GDM1 (cell line): Measurements from ENCODE around the gene GLP1R.
"Not testable (repeated sequence)": the region's sequence is repeated elsewhere in the genome, so short reads cannot be mapped to it uniquely, and the experiment has no call there.

ENCODE experiments used
- DNase-seq: peaks from one replicate; lab custom pipeline; 2025; lab: John Stamatoyannopoulos, UW

GLP1R gene

DNA sequence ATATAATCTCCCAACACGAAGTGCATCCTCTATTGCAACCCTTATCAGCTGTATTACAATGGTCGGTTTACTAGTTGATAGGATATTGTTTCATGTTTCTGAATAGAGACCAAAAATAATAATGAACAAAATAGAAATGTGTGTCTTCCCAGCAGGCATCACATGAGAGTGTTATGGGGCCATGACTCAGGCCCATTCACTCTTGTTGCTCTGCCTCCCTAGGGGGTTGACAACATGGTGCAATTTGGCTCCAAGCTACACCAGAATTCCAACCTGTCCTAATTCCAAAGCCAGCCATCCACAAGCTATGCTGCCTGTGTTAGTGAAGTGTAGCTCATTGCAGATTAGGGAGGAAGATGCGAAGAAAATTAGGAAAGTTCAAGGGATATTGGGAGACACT lies 79.5 kb downstream of the GLP1R start:
- DNase-seq = no peak

DNA sequence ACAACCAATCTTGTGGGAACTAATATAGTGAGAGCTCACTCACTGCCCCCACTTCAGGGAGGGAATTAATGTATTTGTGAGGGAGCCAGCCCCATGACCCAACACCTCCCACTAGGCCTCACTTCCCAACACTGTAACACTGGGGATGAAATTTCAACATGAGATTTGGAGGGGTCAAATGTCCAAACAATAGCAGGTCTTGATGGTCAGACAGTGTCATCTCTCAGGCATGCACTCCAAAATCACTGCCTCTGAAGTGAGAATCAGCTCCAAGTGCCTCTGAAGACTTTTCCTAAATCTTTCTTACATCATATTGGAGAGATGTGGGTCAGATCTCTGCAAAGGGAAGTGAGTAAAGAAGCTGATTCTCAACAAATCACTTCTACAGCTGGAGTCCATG lies 80.3 kb downstream of the GLP1R start:
- no peak for DNase-seq

DNA sequence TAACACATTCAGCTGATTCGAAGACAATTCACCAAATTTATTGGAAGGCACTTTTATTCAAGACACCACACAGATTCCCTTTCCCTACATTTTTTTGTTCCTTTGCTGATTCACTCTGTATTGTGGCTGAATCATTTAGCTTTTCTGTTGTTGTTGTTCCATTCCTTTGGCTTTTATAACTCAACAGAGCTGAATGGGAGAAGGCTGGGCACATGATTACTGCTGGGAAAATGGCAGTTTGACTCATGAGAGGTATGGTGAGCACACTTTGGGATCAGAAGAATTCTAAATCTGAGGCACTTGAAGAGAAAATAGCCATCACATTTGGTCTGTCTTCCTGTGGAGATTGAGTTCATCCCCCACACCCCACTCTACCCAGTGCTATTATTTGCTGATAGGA lies 82.1 kb downstream of the GLP1R start:
- DNase-seq = no peak

DNA sequence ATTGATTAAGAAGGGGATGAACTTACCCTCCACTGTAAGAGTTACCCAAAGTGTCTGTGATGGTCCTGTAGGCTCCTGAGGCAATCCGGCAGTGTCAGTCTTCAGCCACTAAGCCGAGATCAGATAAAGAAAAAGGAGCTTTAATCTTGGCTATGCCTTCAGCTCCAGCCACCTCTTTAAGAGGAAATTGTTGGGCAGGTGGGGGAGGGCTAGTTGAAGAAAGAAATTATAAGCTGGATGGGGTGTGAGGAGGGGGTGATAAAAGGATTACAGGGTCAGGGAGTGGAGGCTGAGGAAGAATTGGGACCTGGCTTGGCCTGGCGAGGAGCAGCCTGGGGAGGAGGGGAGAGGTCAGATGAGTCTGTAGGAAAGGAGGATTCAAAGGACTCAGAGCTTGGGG lies 86.2 kb downstream of the GLP1R start:
- not testable (repeated sequence) for DNase-seq

GRCh38 chr6:39136207-39136606 lies 87.6 kb downstream of the GLP1R start:
- DNase-seq = not testable (repeated sequence)

GRCh38 chr6:39137245-39137644 lies 88.7 kb downstream of the GLP1R start:
- DNase-seq = peak; percentile 2
